ENCODE data around the gene FADS1.

- TF ChIP-seq ISL1 (CRISPR knock-in tag; IDR thresholded peaks at IDR 0.05) (no peak), GLIS3 (CRISPR knock-in tag; IDR thresholded peaks at IDR 0.05) (no peak), SNAI2 (CRISPR knock-in tag; IDR thresholded peaks at IDR 0.05) (no peak), ZNF70 (CRISPR knock-in tag; IDR thresholded peaks at IDR 0.05) (no peak), ZNF565 (CRISPR knock-in tag; conservative IDR thresholded peaks at IDR 0.05; ENCODE audit: low read depth) (no peak), ZFP30 (CRISPR knock-in tag; IDR thresholded peaks at IDR 0.05) (no peak), ZC3H10 (CRISPR knock-in tag; IDR thresholded peaks at IDR 0.05) (no peak)
Measured at GRCh38 chr11:61771195-61771894, 45.5 kb downstream of the FADS1 start.

Data from SK-N-SH treated with all-trans-retinoic acid at 6 μM for 48 hours (cell line).